Measurements from ENCODE around the gene KRTAP9-6.

The KRTAP9-6 gene

DNA sequence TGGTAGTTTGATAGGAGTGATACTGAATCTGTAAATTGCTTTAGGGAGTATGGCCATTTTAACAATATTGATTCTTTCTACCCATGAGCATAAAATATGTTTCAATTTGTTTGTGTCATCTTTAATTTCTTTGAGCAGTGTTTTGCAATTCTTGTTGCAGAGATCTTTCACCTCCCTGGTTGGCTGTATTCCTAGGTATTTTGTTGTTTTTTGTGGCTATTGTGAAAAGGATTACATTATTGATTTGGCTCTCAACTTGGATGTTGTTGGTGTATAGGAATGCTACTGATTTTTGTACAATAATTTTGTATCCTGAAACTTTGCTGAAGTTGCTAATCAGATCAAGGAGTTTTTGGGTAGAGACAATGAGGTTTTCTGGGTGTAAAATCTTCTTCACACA lies 6.8 kb upstream of the KRTAP9-6 start:
- Histone ChIP-seq H3K4me2 (ENCODE audit: low read length) (no peak overlapping the region), H2BK12ac (ENCODE audit: low read length) (no peak overlapping the region), H3K18ac (ENCODE audit: low read length) (no peak overlapping the region), H4K8ac (ENCODE audit: low read depth, low read length) (no peak overlapping the region), H2BK120ac (ENCODE audit: insufficient read depth, low read length, poor library complexity) (no peak overlapping the region), H4K12ac (ENCODE audit: low read depth, low read length) (no peak overlapping the region), H3K23ac (ENCODE audit: low read length) (no peak overlapping the region), H3K4ac (ENCODE audit: low read depth, low read length) (no peak overlapping the region), H2AK5ac (ENCODE audit: low read length) (no peak overlapping the region), H3K79me1 (ENCODE audit: low read length) (no peaks in the 10 kb centered on the region), H2AFZ (ENCODE audit: insufficient read depth, low read length, poor library complexity) (no peak overlapping the region), H3K27me3 (ENCODE audit: insufficient read depth, low read length) (no peaks in the 10 kb centered on the region), H3K27ac (ENCODE audit: low read depth, low read length) (no peak overlapping the region), H3K36me3 (ENCODE audit: control insufficient read depth in 1 of 2, insufficient read depth in 2 of 2, low read length in 2 of 2) (no peaks in the 10 kb centered on the region), H4K91ac (ENCODE audit: low read depth, low read length) (no peak overlapping the region), H2BK5ac (ENCODE audit: low read depth, low read length, poor library complexity) (no peak overlapping the region), H3K79me2 (ENCODE audit: control insufficient read depth, insufficient read depth, low read length, poor library complexity) (no peaks in the 10 kb centered on the region), H3K4me1 (ENCODE audit: control insufficient read depth in 1 of 2, insufficient read depth in 2 of 2, low read length in 2 of 2) (no peaks in the 10 kb centered on the region), H3K9ac (ENCODE audit: low read length) (no peak overlapping the region), H3K14ac (ENCODE audit: low read length) (no peak overlapping the region), H3K4me3 (ENCODE audit: low read depth, low read length) (no peak overlapping the region), H3K9me3 (ENCODE audit: insufficient read depth, low read depth, low read length) (no peaks in the 10 kb centered on the region)
- no peak for DNase-seq

DNA sequence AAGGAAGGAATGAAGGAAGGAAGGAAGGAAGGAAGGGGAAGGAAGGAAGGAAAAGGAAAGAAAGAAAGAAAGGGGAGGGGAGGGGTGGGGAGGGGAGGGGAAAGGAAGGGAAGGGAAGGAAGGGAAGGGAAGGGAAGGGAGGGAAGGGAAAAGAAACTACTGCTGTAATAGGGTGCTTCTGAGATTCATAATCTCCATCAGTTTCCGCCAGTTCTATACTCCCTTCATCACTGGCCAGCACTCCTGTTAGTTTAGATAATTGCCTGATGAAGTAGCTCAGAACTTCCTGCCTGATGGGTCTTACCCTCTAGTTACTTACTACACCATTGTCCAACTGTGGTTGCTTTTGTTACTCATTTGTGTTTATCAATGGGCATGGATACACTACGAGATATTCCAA lies 2.0 kb upstream of the KRTAP9-6 start:
- no peak overlapping the region for H2BK5ac ChIP-seq (ENCODE audit: low read depth, low read length, poor library complexity)
- no peak overlapping the region for H3K27ac ChIP-seq (ENCODE audit: low read depth, low read length)
- H3K23ac ChIP-seq (ENCODE audit: low read length): no peak overlapping the region
- H3K9me3 ChIP-seq (ENCODE audit: insufficient read depth, low read depth, low read length): no peaks in the 10 kb centered on the region
- no peaks in the 10 kb centered on the region for H3K36me3 ChIP-seq (ENCODE audit: control insufficient read depth in 1 of 2, insufficient read depth in 2 of 2, low read length in 2 of 2)
- H4K91ac ChIP-seq (ENCODE audit: low read depth, low read length): no peak overlapping the region
- H2AFZ ChIP-seq (ENCODE audit: insufficient read depth, low read length, poor library complexity): no peak overlapping the region
- no peak overlapping the region for H4K8ac ChIP-seq (ENCODE audit: low read depth, low read length)
- H3K79me1 ChIP-seq (ENCODE audit: low read length): no peaks in the 10 kb centered on the region
- no peak overlapping the region for H2BK120ac ChIP-seq (ENCODE audit: insufficient read depth, low read length, poor library complexity)
- no peak overlapping the region for H3K4me3 ChIP-seq (ENCODE audit: low read depth, low read length)
- no peaks in the 10 kb centered on the region for H3K79me2 ChIP-seq (ENCODE audit: control insufficient read depth, insufficient read depth, low read length, poor library complexity)
- H2AK5ac ChIP-seq (ENCODE audit: low read length): no peak overlapping the region
- no peak overlapping the region for H2BK12ac ChIP-seq (ENCODE audit: low read length)
- H3K4ac ChIP-seq (ENCODE audit: low read depth, low read length): no peak overlapping the region
- H3K4me2 ChIP-seq (ENCODE audit: low read length): no peak overlapping the region
- DNase-seq: no peak
- no CpG with 5 or more reads among the region's 2 CpGs for WGBS (ENCODE audit: extremely low coverage, insufficient coverage, insufficient read length)
- no peaks in the 10 kb centered on the region for H3K27me3 ChIP-seq (ENCODE audit: insufficient read depth, low read length)
- H3K4me1 ChIP-seq (ENCODE audit: control insufficient read depth in 1 of 2, insufficient read depth in 2 of 2, low read length in 2 of 2): no peaks in the 10 kb centered on the region
- no peak overlapping the region for H3K14ac ChIP-seq (ENCODE audit: low read length)
- H3K9ac ChIP-seq (ENCODE audit: low read length): no peak overlapping the region
- H3K18ac ChIP-seq (ENCODE audit: low read length): no peak overlapping the region
- H4K12ac ChIP-seq (ENCODE audit: low read depth, low read length): no peak overlapping the region

- no peak overlapping the region for H3K4me3 ChIP-seq (ENCODE audit: low read depth, low read length)
Observed at GRCh38 chr17:41264599-41264998, 579 bp upstream of the KRTAP9-6 start.

GRCh38 chr17:41267711-41268110 lies 2.5 kb downstream of the KRTAP9-6 start:
- DNase-seq: no peak

More at GRCh38 chr17:41264599-41264998, 579 bp upstream of the KRTAP9-6 start:
- Histone ChIP-seq H3K27ac (ENCODE audit: low read depth, low read length) (no peak overlapping the region), H3K36me3 (ENCODE audit: control insufficient read depth in 1 of 2, insufficient read depth in 2 of 2, low read length in 2 of 2) (no peaks in the 10 kb centered on the region), H2BK12ac (ENCODE audit: low read length) (no peak overlapping the region), H3K18ac (ENCODE audit: low read length) (no peak overlapping the region), H3K9ac (ENCODE audit: low read length) (no peak overlapping the region), H3K4ac (ENCODE audit: low read depth, low read length) (no peak overlapping the region), H4K12ac (ENCODE audit: low read depth, low read length) (no peak overlapping the region), H3K79me1 (ENCODE audit: low read length) (no peaks in the 10 kb centered on the region), H3K14ac (ENCODE audit: low read length) (no peak overlapping the region), H3K4me1 (ENCODE audit: control insufficient read depth in 1 of 2, insufficient read depth in 2 of 2, low read length in 2 of 2) (no peaks in the 10 kb centered on the region), H2BK5ac (ENCODE audit: low read depth, low read length, poor library complexity) (no peak overlapping the region), H4K91ac (ENCODE audit: low read depth, low read length) (no peak overlapping the region), H3K79me2 (ENCODE audit: control insufficient read depth, insufficient read depth, low read length, poor library complexity) (no peaks in the 10 kb centered on the region), H2AFZ (ENCODE audit: insufficient read depth, low read length, poor library complexity) (no peak overlapping the region), H3K27me3 (ENCODE audit: insufficient read depth, low read length) (no peaks in the 10 kb centered on the region), H2AK5ac (ENCODE audit: low read length) (no peak overlapping the region), H4K8ac (ENCODE audit: low read depth, low read length) (no peak overlapping the region), H3K9me3 (ENCODE audit: insufficient read depth, low read depth, low read length) (no peaks in the 10 kb centered on the region), H3K4me2 (ENCODE audit: low read length) (no peak overlapping the region), H2BK120ac (ENCODE audit: insufficient read depth, low read length, poor library complexity) (no peak overlapping the region), H3K23ac (ENCODE audit: low read length) (no peak overlapping the region)
- WGBS (ENCODE audit: extremely low coverage, insufficient coverage, insufficient read length): no CpG with 5 or more reads among the region's 3 CpGs
- no peak for DNase-seq

More at GRCh38 chr17:41267711-41268110, 2.5 kb downstream of the KRTAP9-6 start:
- H3K36me3 ChIP-seq (ENCODE audit: control insufficient read depth in 1 of 2, insufficient read depth in 2 of 2, low read length in 2 of 2): no peaks in the 10 kb centered on the region
- H3K79me1 ChIP-seq (ENCODE audit: low read length): no peaks in the 10 kb centered on the region
- no peak overlapping the region for H3K23ac ChIP-seq (ENCODE audit: low read length)
- no peak overlapping the region for H3K9ac ChIP-seq (ENCODE audit: low read length)
- no peak overlapping the region for H4K8ac ChIP-seq (ENCODE audit: low read depth, low read length)
- H2AFZ ChIP-seq (ENCODE audit: insufficient read depth, low read length, poor library complexity): no peak overlapping the region
- no peaks in the 10 kb centered on the region for H3K4me1 ChIP-seq (ENCODE audit: control insufficient read depth in 1 of 2, insufficient read depth in 2 of 2, low read length in 2 of 2)
- no peak overlapping the region for H3K14ac ChIP-seq (ENCODE audit: low read length)
- H3K4me2 ChIP-seq (ENCODE audit: low read length): no peak overlapping the region
- H4K91ac ChIP-seq (ENCODE audit: low read depth, low read length): no peak overlapping the region
- H2BK120ac ChIP-seq (ENCODE audit: insufficient read depth, low read length, poor library complexity): no peak overlapping the region
- no peaks in the 10 kb centered on the region for H3K9me3 ChIP-seq (ENCODE audit: insufficient read depth, low read depth, low read length)
- H3K27ac ChIP-seq (ENCODE audit: low read depth, low read length): no peak overlapping the region
- no peak overlapping the region for H3K4me3 ChIP-seq (ENCODE audit: low read depth, low read length)
- H3K18ac ChIP-seq (ENCODE audit: low read length): no peak overlapping the region
- no peak overlapping the region for H2AK5ac ChIP-seq (ENCODE audit: low read length)
- no peak overlapping the region for H3K4ac ChIP-seq (ENCODE audit: low read depth, low read length)
- no peaks in the 10 kb centered on the region for H3K79me2 ChIP-seq (ENCODE audit: control insufficient read depth, insufficient read depth, low read length, poor library complexity)
- H2BK12ac ChIP-seq (ENCODE audit: low read length): no peak overlapping the region
- no CpG with 5 or more reads among the region's 3 CpGs for WGBS (ENCODE audit: extremely low coverage, insufficient coverage, insufficient read length)
- no peak overlapping the region for H4K12ac ChIP-seq (ENCODE audit: low read depth, low read length)
- H3K27me3 ChIP-seq (ENCODE audit: insufficient read depth, low read length): no peaks in the 10 kb centered on the region
- no peak overlapping the region for H2BK5ac ChIP-seq (ENCODE audit: low read depth, low read length, poor library complexity)
